HEK293T (cell line): Measurements from ENCODE around the gene BEX3.

Experiments used
- FOXK2 ChIP-seq: fragments of 450-650 bp; IDR thresholded peaks from 2 replicates; pipeline ENCODE4 v1.6.1; 2016; ENCODE audit warnings: mild to moderate bottlenecking
- LEF1 ChIP-seq: fragments of 450-650 bp; IDR thresholded peaks from 2 replicates; pipeline ENCODE4 v1.6.1; 2017; ENCODE audit warnings: mild to moderate bottlenecking, borderline replicate concordance
- SP1 ChIP-seq: fragments of 450-650 bp; IDR thresholded peaks from 2 replicates; pipeline ENCODE4 v1.6.1; 2017

GRCh38 chrX:103338663-103339062, 37.7 kb upstream of the BEX3 start:
- TF ChIP-seq FOXK2 (no peak), LEF1 (no peak), SP1 (no peak)
